H9 (cell line): ENCODE measurements around the gene SHMT2. TPM values are rescaled to one million over a fixed set of nuclear protein-coding genes. Genes with fewer than 3 reads are reported as not detected.

ENCODE experiments used
- DNase-seq: peaks from one replicate; pipeline ENCODE4 v3.0.0-alpha.2; 2017
- H2AFZ ChIP-seq: one replicate; pipeline ENCODE4 v1.6.1; 2013; ENCODE audit warnings: mild to moderate bottlenecking, low read length, control low read depth, moderate library complexity
- H2AK5ac ChIP-seq: 2 replicates; pipeline ENCODE4 v1.6.1; 2013; ENCODE audit warnings: low read length, control low read depth, mixed read lengths; ENCODE audit not compliant: insufficient read length
- H2BK120ac ChIP-seq: one replicate; pipeline ENCODE4 v1.6.1; 2013; ENCODE audit warnings: low read depth, mild to moderate bottlenecking, low read length, control low read depth, inconsistent platforms; ENCODE audit not compliant: poor library complexity, severe bottlenecking
- H2BK12ac ChIP-seq: 2 replicates; pipeline ENCODE4 v1.6.1; 2013; ENCODE audit warnings: low read length, control low read depth, mixed read lengths, low read depth; ENCODE audit not compliant: insufficient read length
- H2BK15ac ChIP-seq: 2 replicates; pipeline ENCODE4 v1.6.1; 2013; ENCODE audit warnings: low read depth, low read length, control low read depth
- H2BK20ac ChIP-seq: one replicate; pipeline ENCODE4 v1.6.1; 2013; ENCODE audit warnings: low read depth, mild to moderate bottlenecking, low read length, control low read depth, inconsistent platforms; ENCODE audit not compliant: poor library complexity, severe bottlenecking
- H2BK5ac ChIP-seq: 2 replicates; pipeline ENCODE4 v1.6.1; 2013; ENCODE audit warnings: low read length, control low read depth, mixed read lengths; ENCODE audit not compliant: insufficient read length
- H3K14ac ChIP-seq: 2 replicates; pipeline ENCODE4 v1.6.1; 2013; ENCODE audit warnings: low read length, control low read depth; ENCODE audit not compliant: insufficient read depth
- H3K18ac ChIP-seq: 2 replicates; pipeline ENCODE4 v1.6.1; 2013; ENCODE audit warnings: low read depth, mild to moderate bottlenecking, mixed read lengths, low read length, control low read depth; ENCODE audit not compliant: insufficient read length
- H3K23ac ChIP-seq: 2 replicates; pipeline ENCODE4 v1.6.1; 2013; ENCODE audit warnings: low read length, control low read depth, mixed read lengths, low read depth; ENCODE audit not compliant: insufficient read length
- H3K23me2 ChIP-seq: 2 replicates; pipeline ENCODE4 v1.6.1; 2013; ENCODE audit warnings: low read depth, mild to moderate bottlenecking, mixed read lengths, low read length, control low read depth; ENCODE audit not compliant: insufficient read length, poor library complexity, severe bottlenecking
- H3K27ac ChIP-seq: 2 replicates; pipeline ENCODE4 v1.5.1; 2013; ENCODE audit warnings: low read length, control low read depth, mixed read lengths, low read depth; ENCODE audit not compliant: insufficient read length
- H3K27me3 ChIP-seq: 2 replicates; pipeline ENCODE4 v1.6.1; 2013; ENCODE audit warnings: low read length, control low read depth, inconsistent platforms; ENCODE audit not compliant: insufficient read depth
- H3K4ac ChIP-seq: 2 replicates; pipeline ENCODE4 v1.6.1; 2013; ENCODE audit warnings: low read depth, mild to moderate bottlenecking, control low read depth, inconsistent platforms, low read length, moderate library complexity
- H3K4me1 ChIP-seq: 2 replicates; pipeline ENCODE4 v1.6.1; 2013; ENCODE audit warnings: low read length, control low read depth, inconsistent platforms; ENCODE audit not compliant: insufficient read depth
- H3K4me2 ChIP-seq: 2 replicates; pipeline ENCODE4 v1.6.1; 2013; ENCODE audit warnings: low read length, control low read depth, mixed read lengths; ENCODE audit not compliant: insufficient read length, insufficient read depth
- H3K56ac ChIP-seq: 2 replicates; pipeline ENCODE4 v1.6.1; 2013; ENCODE audit warnings: low read depth, mild to moderate bottlenecking, mixed read lengths, low read length, control low read depth; ENCODE audit not compliant: insufficient read length
- H3K79me1 ChIP-seq: 2 replicates; pipeline ENCODE4 v1.6.1; 2013; ENCODE audit warnings: low read depth, mild to moderate bottlenecking, moderate library complexity, low read length, control low read depth, inconsistent platforms; ENCODE audit not compliant: insufficient read depth, poor library complexity, severe bottlenecking
- H3K79me2 ChIP-seq: 2 replicates; pipeline ENCODE4 v1.6.1; 2013; ENCODE audit warnings: low read length, control low read depth, inconsistent platforms; ENCODE audit not compliant: insufficient read depth
- H3K9ac ChIP-seq: 2 replicates; pipeline ENCODE4 v1.6.1; 2013; ENCODE audit warnings: low read length, control low read depth, mixed read lengths; ENCODE audit not compliant: insufficient read length; ENCODE audit errors: extremely low read depth
- H3K9me3 ChIP-seq: one replicate; pipeline ENCODE4 v1.6.1; 2013; ENCODE audit warnings: low read depth, low read length, inconsistent platforms; ENCODE audit not compliant: control insufficient read depth
- H3T11ph ChIP-seq: one replicate; pipeline ENCODE4 v1.6.1; 2013; ENCODE audit warnings: mild to moderate bottlenecking, low read length, control low read depth, inconsistent platforms
- H4K20me1 ChIP-seq: one replicate; pipeline ENCODE4 v1.6.1; 2013; ENCODE audit not compliant: control insufficient read depth, insufficient read length, insufficient read depth
- H4K5ac ChIP-seq: 2 replicates; pipeline ENCODE4 v1.6.1; 2013; ENCODE audit warnings: low read depth, mild to moderate bottlenecking, mixed read lengths, low read length, control low read depth; ENCODE audit not compliant: insufficient read length
- H4K8ac ChIP-seq: replicated peaks from 2 replicates; pipeline ENCODE4 v1.6.1; 2013; ENCODE audit warnings: low read length, control low read depth, mixed read lengths, low read depth; ENCODE audit not compliant: insufficient read length
- H4K91ac ChIP-seq: 2 replicates; pipeline ENCODE4 v1.6.1; 2013; ENCODE audit warnings: low read depth, mild to moderate bottlenecking, moderate library complexity, mixed read lengths, low read length, control low read depth; ENCODE audit not compliant: insufficient read length
- H3K27ac Mint-ChIP-seq, 3 experiments: 2 replicates in 2 of 3; 3 replicates in 1 of 3; pipeline ENCODE4 v1.8.0; 2020 to 2021; ENCODE audit warnings: mixed read lengths in 3 of 3, mild to moderate bottlenecking in 1 of 3, moderate library complexity in 1 of 3
- H3K27me3 Mint-ChIP-seq: 2 replicates; pipeline ENCODE4 v1.8.0; 2021; ENCODE audit warnings: low read depth, mild to moderate bottlenecking, moderate library complexity, mixed read lengths
- H3K36me3 Mint-ChIP-seq, 3 experiments: 2 replicates in 2 of 3; 3 replicates in 1 of 3; pipeline ENCODE4 v1.8.0; 2020 to 2021; ENCODE audit warnings: low read depth in 3 of 3, mixed read lengths in 3 of 3; ENCODE audit not compliant: insufficient read depth in 1 of 3
- H3K4me1 Mint-ChIP-seq, 2 experiments: 2 replicates each; pipeline ENCODE4 v1.8.0; 2020; ENCODE audit warnings: mixed read lengths in 2 of 2
- H3K4me3 Mint-ChIP-seq, 2 experiments: 2 replicates in 1 of 2; 3 replicates in 1 of 2; pipeline ENCODE4 v1.8.0; 2020 to 2021; ENCODE audit warnings: mild to moderate bottlenecking in 2 of 2, mixed read lengths in 2 of 2, moderate library complexity in 1 of 2
- H3K9me3 Mint-ChIP-seq, 2 experiments: 2 replicates in 1 of 2; 3 replicates in 1 of 2; pipeline ENCODE4 v1.8.0; 2020; ENCODE audit warnings: mild to moderate bottlenecking in 2 of 2, mixed read lengths in 2 of 2, moderate library complexity in 1 of 2
- CTCF ChIP-seq: fragments of 200-600 bp; sonication (generic); conservative IDR thresholded peaks from 3 replicates; pipeline ENCODE4 v1.8.0; 2021; ENCODE audit warnings: antibody characterized with exemption, mild to moderate bottlenecking
- WGBS: extraction: QIAGEN DNeasy Blood & Tissue Kit; methylation state at CpG from one replicate; pipeline ENCODE4 v1.1.7; 2013; ENCODE audit warnings: missing lambda C conversion rate, low lambda C conversion rate, mixed read lengths; ENCODE audit not compliant: insufficient read length; ENCODE audit errors: extremely low coverage; 5-methylcytosine and 5-hydroxymethylcytosine counted together
- total RNA-seq: library from RNA; stranded (reverse); gene quantifications from 2 replicates; pipeline ENCODE4 v1.2.1, GENCODE V29; 2021

SHMT2 gene
- total RNA-seq, 1 experiment from 2014 or later = 260 TPM

DNA sequence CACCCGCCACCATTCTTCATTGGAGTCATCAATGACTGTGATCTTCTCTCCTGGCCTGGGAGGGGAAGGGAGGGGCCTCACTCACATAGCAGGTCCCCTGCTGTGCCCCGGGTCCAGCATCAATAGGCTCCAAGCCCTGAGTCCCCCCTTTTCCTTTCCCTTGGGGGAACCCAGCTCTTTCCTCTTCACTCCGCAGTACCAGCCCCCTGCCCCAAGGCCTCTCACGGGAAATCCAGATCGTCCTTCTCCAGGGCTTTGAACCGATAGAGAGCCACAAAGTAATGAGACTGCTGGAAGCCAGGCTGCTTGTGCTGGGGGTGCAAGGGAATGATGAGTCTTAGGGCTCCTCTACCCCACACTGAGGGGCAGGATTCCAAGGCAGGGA, 14.8 kb downstream of the SHMT2 start:
- peak; percentile 37 for DNase-seq
- Histone ChIP-seq H2BK15ac (no peak overlapping the region), H2AK5ac (no peak overlapping the region), H2AFZ (no peak overlapping the region), H3K18ac (no peak overlapping the region), H3K4me2 (no peak overlapping the region), H4K91ac (no peak overlapping the region), H3K4ac (no peak overlapping the region), H2BK5ac (no peak overlapping the region), H3K9ac (no peak overlapping the region), H3K23me2 (peaks cover 17% of the 10 kb centered on the region), H3T11ph (no peak overlapping the region), H4K5ac (no peak overlapping the region), H2BK20ac (no peak overlapping the region), H2BK12ac (no peak overlapping the region), H3K4me1 (0 out of 2 replicates have a peak, but pooled peaks cover 4% of the 10 kb centered on the region), H3K79me1 (no peaks in the 10 kb centered on the region), H3K27ac (no peak overlapping the region), H3K9me3 (no peaks in the 10 kb centered on the region), H3K23ac (no peak overlapping the region), H3K56ac (no peak overlapping the region), H3K79me2 (no peaks in the 10 kb centered on the region), H4K20me1 (no peaks in the 10 kb centered on the region), H3K14ac (no peak overlapping the region), H4K8ac (no peak overlapping the region), H3K27me3 (peaks cover 31% of the 10 kb centered on the region), H2BK120ac (no peak overlapping the region)
- no CpG with 5 or more reads among the region's 6 CpGs for WGBS
- H3K27ac Mint-ChIP-seq = no peak overlapping the region
- H3K4me1 Mint-ChIP-seq = peaks cover 57 to 67% of the 10 kb centered on the region in 2 experiments
- peaks cover 54% of the 10 kb centered on the region for H3K27me3 Mint-ChIP-seq
- H3K4me3 Mint-ChIP-seq = peak overlapping the region in 1 of 2 experiments; percentile 84; a peak in 3 of 5 replicates
- H3K36me3 Mint-ChIP-seq = peaks cover 0 to 3% (median 2%) of the 10 kb centered on the region in 3 experiments; a peak in 2 of 7 replicates
- TF ChIP-seq CTCF = no peak
- no peaks in the 10 kb centered on the region for H3K9me3 Mint-ChIP-seq
